K562 (cell line): ENCODE results near the gene NR6A1. TPM values are rescaled to one million over a fixed set of nuclear protein-coding genes. Genes with fewer than 3 reads are reported as not detected.

Experiments
- DMBX1 ChIP-seq: fragments of 250-450 bp; sonication (Bioruptor Pico); IDR thresholded peaks from 2 replicates; pipeline ENCODE4 v1.8.0; 2022; ENCODE audit warnings: inconsistent platforms, mild to moderate bottlenecking, moderate library complexity, borderline replicate concordance
- polyA plus RNA-seq, 8 experiments: library from polyadenylated mRNA; depleted of rRNA in 4 of 8; stranded (reverse) in 5 of 8; unstranded in 3 of 8; fragments of >200 nt; fragmentation: Nextera tagmentation in 2 of 8; fragmentation: Illumina TruSeq in 1 of 8; extraction: Ambion mirVana in 2 of 8; extraction: Trizol in 1 of 8; gene quantifications; 2 replicates each; pipeline versions ENCODE4 v1.2.1 to v1.2.3, GENCODE V29; 2011 to 2014; ENCODE audit warnings: inconsistent platforms in 1 of 8, missing spikeins in 1 of 8
- total RNA-seq, 7 experiments: library from RNA; depleted of rRNA in 6 of 7; stranded (reverse); fragments of >200 nt in 6 of 7; fragmentation: Illumina TruSeq in 2 of 7; extraction: Trizol in 2 of 7; gene quantifications; 2 replicates each; pipeline versions ENCODE4 v1.2.1 to v1.2.3, GENCODE V29; 2011 to 2021; ENCODE audit warnings: low replicate concordance in 1 of 7
- TF ChIP-seq, protein P1 (sequence below), 2 experiments: fragments of 450-650 bp; formaldehyde crosslinking in 1 of 2; IDR thresholded peaks; 2 replicates each; pipeline versions ENCODE4 v1.4.0 to v1.6.1; 2014 to 2020; ENCODE audit warnings: mild to moderate bottlenecking in 2 of 2, borderline replicate concordance in 1 of 2, low read depth in 1 of 2

Gene NR6A1
- total and polyA plus RNA-seq, 9 of the 15 experiments (the other 6 are each of a cell fraction or from before 2014, with no cell fraction given), result 9.7 to 55.4 (median 28.3) TPM

DNA sequence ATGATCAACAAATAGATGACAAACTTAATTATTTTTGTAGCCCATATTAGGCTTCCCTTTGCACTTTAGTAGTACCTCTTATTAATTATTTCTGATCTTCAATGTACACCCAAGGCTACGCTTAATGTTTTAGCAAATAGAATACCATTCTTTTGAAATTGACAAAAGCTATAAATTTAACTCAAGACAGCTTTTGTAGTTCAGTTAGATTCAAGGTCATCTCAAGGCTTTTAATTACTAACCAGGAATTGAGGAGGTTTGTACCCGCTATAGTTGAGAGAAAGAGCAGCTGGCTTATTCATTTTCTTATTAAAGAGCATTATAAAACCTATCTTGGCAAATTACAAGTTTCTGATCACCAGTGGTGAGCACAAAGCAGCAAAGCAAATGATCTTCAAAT is 15.1 kb downstream of the NR6A1 start (continued):
- TF ChIP-seq DMBX1, result no peak
- TF ChIP-seq, protein P1, sequence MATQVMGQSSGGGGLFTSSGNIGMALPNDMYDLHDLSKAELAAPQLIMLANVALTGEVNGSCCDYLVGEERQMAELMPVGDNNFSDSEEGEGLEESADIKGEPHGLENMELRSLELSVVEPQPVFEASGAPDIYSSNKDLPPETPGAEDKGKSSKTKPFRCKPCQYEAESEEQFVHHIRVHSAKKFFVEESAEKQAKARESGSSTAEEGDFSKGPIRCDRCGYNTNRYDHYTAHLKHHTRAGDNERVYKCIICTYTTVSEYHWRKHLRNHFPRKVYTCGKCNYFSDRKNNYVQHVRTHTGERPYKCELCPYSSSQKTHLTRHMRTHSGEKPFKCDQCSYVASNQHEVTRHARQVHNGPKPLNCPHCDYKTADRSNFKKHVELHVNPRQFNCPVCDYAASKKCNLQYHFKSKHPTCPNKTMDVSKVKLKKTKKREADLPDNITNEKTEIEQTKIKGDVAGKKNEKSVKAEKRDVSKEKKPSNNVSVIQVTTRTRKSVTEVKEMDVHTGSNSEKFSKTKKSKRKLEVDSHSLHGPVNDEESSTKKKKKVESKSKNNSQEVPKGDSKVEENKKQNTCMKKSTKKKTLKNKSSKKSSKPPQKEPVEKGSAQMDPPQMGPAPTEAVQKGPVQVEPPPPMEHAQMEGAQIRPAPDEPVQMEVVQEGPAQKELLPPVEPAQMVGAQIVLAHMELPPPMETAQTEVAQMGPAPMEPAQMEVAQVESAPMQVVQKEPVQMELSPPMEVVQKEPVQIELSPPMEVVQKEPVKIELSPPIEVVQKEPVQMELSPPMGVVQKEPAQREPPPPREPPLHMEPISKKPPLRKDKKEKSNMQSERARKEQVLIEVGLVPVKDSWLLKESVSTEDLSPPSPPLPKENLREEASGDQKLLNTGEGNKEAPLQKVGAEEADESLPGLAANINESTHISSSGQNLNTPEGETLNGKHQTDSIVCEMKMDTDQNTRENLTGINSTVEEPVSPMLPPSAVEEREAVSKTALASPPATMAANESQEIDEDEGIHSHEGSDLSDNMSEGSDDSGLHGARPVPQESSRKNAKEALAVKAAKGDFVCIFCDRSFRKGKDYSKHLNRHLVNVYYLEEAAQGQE (IDR thresholded peaks at IDR 0.05; ENCODE audit: borderline replicate concordance), result no peak
- TF ChIP-seq, protein P1 (CRISPR knock-in tag; IDR thresholded peaks at IDR 0.05; ENCODE audit: low read depth), result no peak
